A549 treated with Mapracorat at 1 μM for 4 hours (cell line): ENCODE data around the gene ZNF662. TPM values are rescaled to one million over a fixed set of nuclear protein-coding genes. Genes with fewer than 3 reads are reported as not detected.

ENCODE experiments used
- total RNA-seq: library from RNA; stranded (reverse); fragments of 200-300 nt; extraction: Qiagen RNA extraction; gene quantifications from 5 replicates; pipeline ENCODE4 v1.2.3, GENCODE V29; 2022

The ZNF662 gene
- total RNA-seq: not detected in 5 replicates

DNA sequence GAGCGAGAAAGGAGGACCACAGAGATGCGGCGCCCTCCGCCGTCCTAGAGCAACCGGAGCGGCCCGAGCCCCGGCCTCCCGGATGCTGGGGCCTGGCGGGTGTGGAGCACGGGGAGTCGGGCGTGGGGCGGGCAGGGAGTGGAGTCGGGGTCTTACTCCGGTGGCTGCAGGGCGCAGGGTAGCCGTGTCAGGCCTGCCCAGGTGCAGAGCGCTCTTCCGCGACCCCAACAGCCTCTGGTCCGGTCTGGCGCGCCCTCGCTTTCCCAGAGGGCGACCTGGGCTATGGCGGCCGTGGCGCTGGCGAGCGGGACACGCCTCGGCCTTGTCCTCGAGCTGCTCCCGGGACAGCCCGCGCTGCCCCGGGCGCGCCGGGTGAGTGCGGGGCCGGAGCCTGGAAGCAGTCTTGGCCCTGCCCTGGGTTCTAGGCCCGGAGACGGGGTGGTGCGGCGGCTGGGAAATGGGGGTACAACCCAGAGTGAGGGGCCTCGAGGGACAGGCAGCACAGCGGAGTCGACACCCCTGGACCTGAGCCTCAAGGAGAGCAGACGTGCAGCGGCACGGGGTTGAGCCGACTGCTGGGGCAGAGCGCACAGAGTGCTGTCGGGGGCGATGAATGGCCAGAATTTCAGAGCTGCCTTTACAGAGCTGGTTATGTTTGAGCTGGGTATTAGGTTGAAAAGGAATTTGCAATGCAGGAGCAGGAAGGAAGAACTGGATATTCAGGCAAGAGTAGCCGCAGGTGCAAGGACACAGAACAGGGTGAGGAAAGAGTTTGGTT is at the start of gene ZNF662:
Gene ZNF662, plus strand, starts transcription at position 73 of the 778 bp plus-strand sequence. CDS start 1,973 bp downstream, outside the sequence.

DNA sequence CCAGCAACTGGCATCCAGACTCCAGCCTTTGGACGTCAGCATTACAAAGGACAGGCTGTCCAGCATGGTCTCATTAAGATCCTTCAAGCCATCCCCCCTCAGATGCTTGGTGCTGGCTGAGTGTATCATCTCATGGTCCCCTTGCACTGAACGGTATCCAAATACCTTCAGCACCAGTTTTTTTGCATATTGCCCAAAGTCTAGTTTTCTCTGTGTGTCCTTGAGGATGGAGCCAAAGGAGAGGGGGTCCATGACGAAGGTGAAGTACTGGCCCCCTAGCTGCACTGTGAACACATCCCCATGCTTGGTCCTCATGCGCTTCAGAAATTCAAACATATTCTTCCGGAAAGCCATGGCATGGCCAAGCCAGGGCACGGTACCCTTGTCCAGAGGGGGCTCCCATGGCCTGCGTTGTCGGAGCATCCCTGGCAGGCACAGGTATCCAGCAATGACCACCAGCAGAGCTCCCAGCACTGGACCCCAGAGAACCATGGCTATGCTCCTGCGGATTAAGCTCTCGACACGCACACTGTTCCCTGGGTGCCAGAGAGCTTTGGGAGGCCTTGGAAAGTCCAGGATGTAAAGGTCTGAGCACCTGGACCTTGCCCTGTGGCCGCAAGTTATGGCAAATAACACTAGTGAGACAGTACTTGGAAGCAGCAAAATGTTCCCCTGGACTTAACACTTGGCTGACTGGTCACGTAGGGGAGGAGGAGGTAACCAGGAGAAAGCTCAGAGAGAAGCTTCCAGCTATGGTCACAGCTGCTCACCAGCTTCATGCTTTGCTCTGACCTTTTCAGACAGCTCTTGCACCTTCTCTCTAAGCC is 30.4 kb upstream of the ZNF662 start, which contains the start of gene CYP8B1:
Gene CYP8B1, minus strand, starts transcription at position 555 of the 827 bp plus-strand sequence. Its CDS starts 63 bp downstream, at position 492.

Other genes starting within 250 kb of the ZNF662 start
- not detected in 5 replicates for gene KLHL40, start 220.6 kb upstream of the ZNF662 start, total RNA-seq
- not detected in 5 replicates for gene HHATL, start 203.3 kb upstream of the ZNF662 start, total RNA-seq
- 0.30 to 0.74 TPM (median 0.41 TPM) in 5 replicates for gene CCDC13, start 132.9 kb upstream of the ZNF662 start, total RNA-seq
- gene HIGD1A, start 101.7 kb upstream of the ZNF662 start, total RNA-seq: 69.9 to 95.7 TPM (median 75.4 TPM) in 5 replicates
- gene ACKR2, start 96.7 kb upstream of the ZNF662 start, total RNA-seq: 0.09 to 0.22 TPM in 2 of 5 replicates, not detected in the others
- gene CYP8B1, start 30.3 kb upstream of the ZNF662 start, total RNA-seq: not detected in 5 replicates
- 0.06 to 0.08 TPM in 2 of 5 replicates, not detected in the others for gene GASK1A, start 73.2 kb downstream of the ZNF662 start, total RNA-seq
- 6.3 to 9.0 TPM (median 8.1 TPM) in 5 replicates for gene POMGNT2, start 199.9 kb downstream of the ZNF662 start, total RNA-seq